Mucosa of rectum (tissue), 2 donors: ENCODE measurements around the gene CHST12.
"Not testable (repeated sequence)": the region's sequence is repeated elsewhere in the genome, so short reads cannot be mapped to it uniquely, and the experiment has no call there.

ENCODE experiments used
- H3K27ac ChIP-seq, 2 donors: one replicate each; pipeline ENCODE4 v1.7.0; 2013; ENCODE audit warnings: inconsistent platforms in 2 of 2, low read depth in 2 of 2, low read length in 2 of 2
- H3K27me3 ChIP-seq, 2 donors: one replicate each; pipeline ENCODE4 v1.7.0; 2013; ENCODE audit warnings: low read length in 2 of 2; ENCODE audit not compliant: control insufficient read depth in 2 of 2, insufficient read depth in 2 of 2
- H3K36me3 ChIP-seq, 2 donors: one replicate each; pipeline ENCODE4 v1.7.0; 2013; ENCODE audit warnings: low read length in 2 of 2; ENCODE audit not compliant: control insufficient read depth in 2 of 2, insufficient read depth in 2 of 2
- H3K4me1 ChIP-seq, 2 donors: one replicate each; pipeline ENCODE4 v1.7.0; 2013; ENCODE audit warnings: low read length in 2 of 2, mild to moderate bottlenecking in 1 of 2; ENCODE audit not compliant: control insufficient read depth in 2 of 2, insufficient read depth in 2 of 2
- H3K4me3 ChIP-seq, 2 donors: one replicate each; pipeline ENCODE4 v1.7.0; 2013; ENCODE audit warnings: low read length in 2 of 2
- H3K9ac ChIP-seq, 2 donors: one replicate each; pipeline ENCODE4 v1.7.0; 2013; ENCODE audit warnings: low read length in 2 of 2, low read depth in 1 of 2, mild to moderate bottlenecking in 1 of 2
- H3K9me3 ChIP-seq, 2 donors: one replicate each; pipeline ENCODE4 v1.7.0; 2013; ENCODE audit warnings: low read length in 2 of 2; ENCODE audit not compliant: control insufficient read depth in 2 of 2
- donor health status: healthy.
- donor health status: Normal muscosa, but diverticular disease.

The CHST12 gene

GRCh38 chr7:2452643-2453270, 49.3 kb downstream of the CHST12 start:
- Histone ChIP-seq H3K9ac (no peak overlapping the region), H3K36me3 (no peaks in the 10 kb centered on the region), H3K27ac (no peak overlapping the region), H3K4me3 (no peak overlapping the region), H3K27me3 (no peaks in the 10 kb centered on the region), H3K4me1 (peaks cover 8% of the 10 kb centered on the region in 2 donors), H3K9me3 (no peaks in the 10 kb centered on the region)

GRCh38 chr7:2453849-2454248, 50.4 kb downstream of the CHST12 start:
- not testable (repeated sequence) for H3K4me3 ChIP-seq

DNA sequence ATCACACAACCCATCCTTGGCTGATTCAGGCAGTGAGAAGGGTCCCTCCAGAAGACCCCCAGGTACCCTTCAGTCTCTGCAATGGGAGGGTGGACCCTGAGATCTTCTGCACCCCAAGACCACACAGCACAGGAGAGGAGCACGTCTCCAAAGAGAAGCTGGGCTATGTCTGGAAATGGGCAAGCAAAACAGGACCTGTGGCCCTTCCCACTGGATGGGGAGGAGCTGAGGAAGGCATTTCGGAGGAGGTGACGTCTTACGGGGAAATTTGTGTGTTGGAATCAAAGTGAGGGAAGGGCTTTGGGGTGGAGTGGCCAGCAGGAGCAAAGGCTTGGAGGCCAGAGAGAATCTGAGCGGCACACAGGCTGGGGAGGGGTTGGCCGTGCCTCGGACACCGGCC, 56.3 kb downstream of the CHST12 start:
- Histone ChIP-seq H3K4me3 (no peak overlapping the region), H3K27me3 (no peaks in the 10 kb centered on the region), H3K9ac (no peak overlapping the region), H3K4me1 (no peaks in the 10 kb centered on the region), H3K9me3 (no peaks in the 10 kb centered on the region), H3K27ac (no peak overlapping the region), H3K36me3 (no peaks in the 10 kb centered on the region)

More at GRCh38 chr7:2453849-2454248, 50.4 kb downstream of the CHST12 start:
- not testable (repeated sequence) for H3K27me3 ChIP-seq, H3K9me3 ChIP-seq, H3K27ac ChIP-seq, H3K4me1 ChIP-seq, H3K36me3 ChIP-seq, H3K9ac ChIP-seq

GRCh38 chr7:2460188-2460587, 56.8 kb downstream of the CHST12 start:
- Histone ChIP-seq H3K9ac (no peak overlapping the region), H3K4me3 (no peak overlapping the region), H3K4me1 (no peaks in the 10 kb centered on the region), H3K9me3 (no peaks in the 10 kb centered on the region), H3K27ac (no peak overlapping the region), H3K36me3 (no peaks in the 10 kb centered on the region), H3K27me3 (no peaks in the 10 kb centered on the region)

DNA sequence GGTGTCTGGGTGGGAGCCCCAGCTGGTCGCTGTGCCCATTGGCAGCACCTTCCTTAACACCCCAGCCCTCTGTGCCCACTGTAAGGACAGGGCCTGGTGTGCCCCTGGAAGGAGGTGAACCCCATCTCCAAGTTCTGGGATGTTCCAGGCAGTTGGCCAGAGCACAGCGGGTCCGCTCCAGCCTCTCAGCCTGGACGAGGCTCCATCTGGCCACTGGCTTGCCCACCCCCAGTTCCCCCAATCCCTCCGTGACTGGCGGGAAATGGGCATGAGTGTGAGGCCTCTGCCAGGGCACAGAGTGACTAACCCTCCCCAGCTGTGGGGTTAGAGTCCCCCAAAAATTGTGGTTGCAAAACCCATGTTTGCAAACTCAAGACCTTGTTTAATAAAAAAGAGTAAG, 57.2 kb downstream of the CHST12 start:
- Histone ChIP-seq H3K27ac (no peak overlapping the region), H3K9ac (no peak overlapping the region), H3K36me3 (no peaks in the 10 kb centered on the region), H3K4me3 (no peak overlapping the region), H3K9me3 (no peaks in the 10 kb centered on the region), H3K4me1 (no peaks in the 10 kb centered on the region), H3K27me3 (no peaks in the 10 kb centered on the region)

- Histone ChIP-seq H3K9me3 (no peaks in the 10 kb centered on the region), H3K27ac (no peak overlapping the region)
These were observed 58.0 kb downstream of the CHST12 start for GRCh38 chr7:2461268-2462026.

GRCh38 chr7:2462731-2463130, 59.3 kb downstream of the CHST12 start:
- H3K4me3 ChIP-seq: no peak overlapping the region
- H3K27ac ChIP-seq: no peak overlapping the region
- no peaks in the 10 kb centered on the region for H3K36me3 ChIP-seq
- no peaks in the 10 kb centered on the region for H3K4me1 ChIP-seq
- no peaks in the 10 kb centered on the region for H3K9me3 ChIP-seq
- H3K9ac ChIP-seq: no peak overlapping the region
- H3K27me3 ChIP-seq: no peaks in the 10 kb centered on the region

More at GRCh38 chr7:2461268-2462026, 58.0 kb downstream of the CHST12 start:
- H3K36me3 ChIP-seq: no peaks in the 10 kb centered on the region
- no peak overlapping the region for H3K9ac ChIP-seq
- H3K4me3 ChIP-seq: no peak overlapping the region
- H3K27me3 ChIP-seq: no peaks in the 10 kb centered on the region
- no peaks in the 10 kb centered on the region for H3K4me1 ChIP-seq

DNA sequence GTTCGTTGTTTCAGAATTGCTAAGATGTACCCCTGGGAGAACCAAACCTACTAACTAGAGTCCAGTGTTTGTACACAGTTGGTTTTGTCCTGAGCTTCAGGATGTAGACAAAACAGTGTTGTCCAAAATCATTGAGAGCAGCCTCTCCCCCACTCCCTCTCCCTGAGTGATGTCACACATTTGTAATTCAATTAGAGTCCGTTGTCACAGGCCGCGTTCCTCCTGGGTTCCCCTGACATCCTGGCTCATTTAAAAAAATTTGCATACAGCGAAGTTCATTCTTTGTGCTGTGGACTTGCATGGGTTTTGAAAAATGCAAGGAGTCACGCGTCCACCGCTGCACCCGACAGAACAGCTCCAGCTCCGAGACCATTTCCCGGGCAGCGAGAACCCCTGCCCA, 62.5 kb downstream of the CHST12 start:
- no peaks in the 10 kb centered on the region for H3K36me3 ChIP-seq
- H3K4me3 ChIP-seq: no peak overlapping the region
- H3K9ac ChIP-seq: no peak overlapping the region
- H3K27ac ChIP-seq: no peak overlapping the region
- no peaks in the 10 kb centered on the region for H3K27me3 ChIP-seq
- H3K4me1 ChIP-seq: peaks cover 0 to 3% of the 10 kb centered on the region in 2 donors
- no peaks in the 10 kb centered on the region for H3K9me3 ChIP-seq

GRCh38 chr7:2466675-2467074, 63.3 kb downstream of the CHST12 start:
- Histone ChIP-seq H3K4me1 (peaks cover 0 to 3% of the 10 kb centered on the region in 2 donors), H3K9me3 (no peaks in the 10 kb centered on the region), H3K36me3 (no peaks in the 10 kb centered on the region), H3K9ac (no peak overlapping the region), H3K4me3 (no peak overlapping the region), H3K27ac (no peak overlapping the region), H3K27me3 (no peaks in the 10 kb centered on the region)

GRCh38 chr7:2468227-2468626, 64.8 kb downstream of the CHST12 start:
- no peaks in the 10 kb centered on the region for H3K27me3 ChIP-seq
- H3K9ac ChIP-seq: no peak overlapping the region
- H3K27ac ChIP-seq: no peak overlapping the region
- H3K9me3 ChIP-seq: no peaks in the 10 kb centered on the region
- no peaks in the 10 kb centered on the region for H3K36me3 ChIP-seq
- H3K4me3 ChIP-seq: no peak overlapping the region
- peaks cover 0 to 3% of the 10 kb centered on the region in 2 donors for H3K4me1 ChIP-seq
